NCI-H526 (cell line): ENCODE data around the gene ZNF140.
A peak's percentile ranks its signal among the peaks of the same experiment; 100 is the strongest.

Experiments used
- DNase-seq, 2 experiments: peaks; one replicate each; lab custom pipeline; 2025; lab: John Stamatoyannopoulos, UW

Gene ZNF140

DNA sequence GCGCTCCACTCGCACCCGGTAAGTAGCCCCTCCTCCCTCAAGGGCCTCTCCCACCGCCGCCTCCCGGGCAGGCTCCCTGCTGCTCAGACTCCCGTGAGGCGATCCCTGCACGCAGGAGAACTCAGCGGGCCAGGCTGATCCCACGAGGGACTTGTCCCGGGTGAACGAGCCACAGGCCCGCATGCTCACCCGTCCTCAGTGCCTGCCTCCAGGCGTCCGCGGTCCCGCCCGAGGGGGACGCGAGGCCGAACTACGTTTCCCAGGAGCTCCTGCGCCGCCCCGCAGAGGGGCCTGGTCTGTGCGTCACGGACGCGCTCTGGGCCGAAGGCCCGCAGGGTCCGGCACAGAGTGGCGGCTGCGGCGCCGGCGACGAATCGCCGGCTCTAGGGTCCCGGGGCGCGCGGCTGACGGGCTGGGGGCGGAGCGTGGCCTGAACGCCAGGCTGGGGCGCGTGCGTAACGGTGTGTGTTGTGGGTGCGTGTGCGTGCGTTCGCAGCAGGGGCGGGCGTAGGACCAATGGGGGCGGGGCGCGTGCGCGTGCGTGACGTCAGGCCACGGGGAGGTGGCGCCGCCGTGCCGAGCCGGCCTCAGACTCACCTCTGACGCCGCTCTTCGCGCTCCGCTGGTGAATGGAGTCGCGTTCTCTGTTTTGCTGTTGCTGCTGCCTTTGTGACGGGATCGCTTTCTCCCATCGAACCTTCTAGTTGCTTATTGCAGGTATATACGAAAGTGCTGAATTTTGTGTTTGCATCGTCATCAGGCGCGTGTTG, 49.5 kb downstream of the ZNF140 start, which contains the start of the genes ZNF10 and ZNF891:
Gene ZNF10 (plus strand): TSS at position 590 of the 770 bp plus-strand sequence. CDS start 13,866 bp downstream, outside the sequence.
Gene ZNF891 (minus strand): TSS at position 237 of the 770 bp plus-strand sequence. CDS start 8,356 bp downstream, outside the sequence.
- peak; percentile 88 to 98 for DNase-seq

DNA sequence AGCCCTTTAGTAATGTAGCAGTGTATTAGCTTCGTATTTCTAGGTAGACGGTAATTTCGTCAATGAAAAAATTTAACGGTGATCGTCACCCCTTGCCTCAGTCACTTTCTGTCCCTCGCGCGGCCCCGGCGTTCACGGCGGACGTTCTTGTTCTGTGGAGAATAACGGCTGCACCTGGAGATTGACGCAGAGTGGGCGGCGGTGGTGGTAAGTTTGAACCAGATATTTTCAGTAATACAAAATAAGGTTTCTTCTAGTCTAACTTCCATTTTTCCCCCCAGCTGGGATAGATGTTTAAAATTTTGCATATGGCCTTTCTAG, 50.0 kb downstream of the ZNF140 start:
- peak; percentile 62 to 65 for DNase-seq

DNA sequence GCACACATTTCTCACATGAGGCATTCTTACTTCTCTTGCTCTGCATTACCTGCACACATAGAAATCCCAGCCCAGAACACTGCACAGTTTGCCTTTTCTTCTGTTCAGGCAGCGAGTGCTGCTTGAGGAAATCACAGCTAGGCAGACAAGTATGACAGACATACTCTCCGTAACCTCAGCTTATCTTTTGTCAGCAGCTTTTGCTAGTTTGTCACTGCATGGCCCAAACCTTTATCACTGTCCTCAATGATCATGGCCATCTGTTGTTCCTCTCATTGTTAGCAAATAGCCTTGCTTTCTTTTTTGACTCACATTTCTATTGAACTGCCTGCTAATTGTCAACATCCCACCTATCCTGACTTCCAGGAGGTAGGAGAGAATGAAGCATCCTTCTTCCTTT, 55.0 kb downstream of the ZNF140 start:
- DNase-seq = no peak

DNA sequence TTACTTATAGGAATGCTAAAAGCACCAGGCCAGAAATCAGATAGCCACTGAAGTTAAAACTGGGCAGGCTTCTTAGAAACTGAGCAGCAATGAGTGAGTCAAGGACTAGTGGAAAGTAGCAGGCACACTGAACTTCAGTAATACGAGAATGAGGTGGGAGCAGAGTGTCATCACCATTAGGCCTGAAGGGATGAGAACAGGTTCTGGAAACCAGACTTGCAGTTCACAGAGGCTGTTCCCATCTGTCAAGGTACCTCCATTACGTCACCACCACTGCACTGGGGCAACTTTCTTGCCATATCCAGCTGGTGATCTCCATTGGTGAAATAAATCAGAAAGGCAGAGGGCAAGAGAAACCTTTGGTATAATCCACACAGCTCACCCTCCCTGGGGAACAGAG, 65.3 kb downstream of the ZNF140 start:
- DNase-seq = no peak

DNA sequence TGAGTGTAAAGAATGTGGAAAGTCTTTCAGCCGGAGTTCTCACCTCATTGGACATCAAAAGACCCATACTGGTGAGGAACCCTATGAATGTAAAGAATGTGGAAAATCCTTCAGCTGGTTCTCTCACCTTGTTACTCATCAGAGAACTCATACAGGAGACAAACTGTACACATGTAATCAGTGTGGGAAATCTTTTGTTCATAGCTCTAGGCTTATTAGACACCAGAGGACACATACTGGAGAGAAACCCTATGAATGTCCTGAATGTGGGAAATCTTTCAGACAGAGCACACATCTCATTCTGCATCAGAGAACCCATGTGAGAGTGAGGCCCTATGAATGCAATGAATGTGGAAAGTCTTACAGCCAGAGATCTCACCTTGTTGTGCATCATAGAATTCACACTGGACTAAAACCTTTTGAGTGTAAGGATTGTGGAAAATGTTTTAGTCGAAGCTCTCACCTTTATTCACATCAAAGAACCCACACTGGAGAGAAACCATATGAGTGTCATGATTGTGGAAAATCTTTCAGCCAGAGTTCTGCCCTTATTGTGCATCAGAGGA, 75.5 kb downstream of the ZNF140 start:
- no peak for DNase-seq
